A549 treated with DMSO at 1 μM for 4 hours (cell line): ENCODE results near the gene HIRIP3. TPM values are rescaled to one million over a fixed set of nuclear protein-coding genes. Genes with fewer than 3 reads are reported as not detected.

Experiments used
- total RNA-seq: library from RNA; stranded (reverse); fragments of 200-300 nt; extraction: Qiagen RNA extraction; gene quantifications from 5 replicates; pipeline ENCODE4 v1.2.3, GENCODE V29; 2022; ENCODE audit warnings: low read depth

The HIRIP3 gene
- 13.2 to 17.1 TPM (median 14.0 TPM) in 5 replicates for total RNA-seq

DNA sequence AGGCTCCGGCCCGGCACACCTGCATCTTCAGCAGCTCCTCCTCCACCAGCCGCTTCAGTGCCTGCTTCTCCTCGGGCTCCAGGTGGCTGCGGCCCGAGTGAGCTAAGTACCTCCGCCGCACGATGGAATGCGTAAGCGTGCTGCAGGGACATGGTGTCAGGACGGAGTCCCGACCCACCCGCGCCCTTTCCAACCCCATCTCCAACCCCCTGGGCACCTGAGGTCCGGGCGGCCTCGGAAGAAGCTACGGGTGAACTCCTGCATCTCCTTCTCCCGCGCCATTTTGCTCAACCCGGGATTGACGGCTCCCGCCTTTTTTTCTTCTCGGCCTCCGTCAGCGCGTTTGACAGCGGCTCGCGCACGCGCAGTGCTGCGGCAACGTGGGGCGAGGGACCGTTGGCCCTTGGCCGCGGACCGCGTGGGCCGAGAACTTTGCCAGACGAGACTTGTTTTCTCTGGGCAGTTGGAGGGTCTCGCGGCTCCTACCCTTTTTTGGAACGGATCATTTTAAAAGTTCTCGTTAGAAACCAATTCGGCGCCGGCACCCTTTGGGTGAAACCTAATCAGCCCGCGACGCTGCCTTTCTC lies at the start of gene HIRIP3:
TSS of gene HIRIP3 (minus strand) at position 294 of the 587 bp plus-strand sequence. CDS start at position 282, 12 bp downstream.

GRCh38 chr16:30030841-30031413 lies 35.5 kb upstream of the HIRIP3 start, which contains the start of gene TLCD3B:
Gene TLCD3B (minus strand): TSS chr16:30031271. CDS start chr16:30030527, 744 bp downstream.

GRCh38 chr16:30022887-30023286 lies 27.5 kb upstream of the HIRIP3 start, which contains the start of gene C16orf92:
Gene C16orf92 (plus strand): TSS chr16:30023198. CDS start chr16:30023341, 143 bp downstream.

GRCh38 chr16:30010844-30011713 lies 15.7 kb upstream of the HIRIP3 start, which contains the start of gene DOC2A:
Gene DOC2A (minus strand): TSS chr16:30011027. CDS start chr16:30010222, 805 bp downstream.

DNA sequence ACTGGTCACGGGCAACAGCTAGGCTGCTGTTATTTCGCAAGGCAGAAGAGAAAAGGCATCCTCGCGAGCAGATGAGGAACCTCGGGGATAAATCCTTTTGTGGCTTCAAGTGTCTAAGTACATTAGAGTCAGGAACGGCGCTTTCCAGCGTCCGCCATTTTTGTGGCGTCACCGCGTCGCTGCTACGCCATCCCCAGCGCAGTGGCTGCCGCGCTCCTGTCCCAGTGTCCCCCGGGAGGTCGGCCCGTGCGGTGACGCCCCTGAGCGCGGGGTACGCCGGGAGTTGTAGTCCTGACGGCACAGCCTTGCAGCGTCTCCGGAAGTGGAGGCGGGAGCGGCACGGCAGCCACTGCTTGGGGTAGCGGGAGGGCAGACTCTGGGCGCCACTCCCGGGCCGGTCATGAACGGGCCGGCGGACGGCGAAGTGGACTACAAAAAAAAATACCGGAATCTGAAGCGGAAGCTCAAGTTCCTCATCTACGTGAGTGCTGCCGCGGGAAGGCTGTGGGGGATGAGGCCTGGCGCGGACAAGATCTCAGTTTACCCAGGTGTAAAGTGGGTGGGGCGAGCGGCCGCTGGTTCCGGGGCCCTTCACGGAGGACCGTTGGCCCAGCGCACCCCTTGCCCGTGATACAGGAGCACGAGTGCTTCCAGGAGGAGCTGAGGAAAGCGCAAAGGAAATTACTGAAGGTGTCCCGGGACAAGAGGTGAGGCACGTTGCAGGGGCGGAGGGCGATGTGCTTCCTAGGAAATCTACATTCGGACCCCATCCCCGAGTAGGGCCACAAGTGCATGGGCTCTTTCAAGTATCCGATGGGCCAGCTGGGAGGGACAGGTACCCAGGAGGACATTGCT lies 721 bp upstream of the HIRIP3 start, which contains the start of gene INO80E:
TSS of gene INO80E (plus strand) at position 331 of the 855 bp plus-strand sequence. CDS start at position 401, 70 bp downstream.

GRCh38 chr16:29973384-29974246 lies 21.8 kb downstream of the HIRIP3 start, which contains the start of gene TAOK2:
Gene TAOK2 (plus strand): TSS chr16:29973868. CDS start chr16:29977773, 3,905 bp downstream.

DNA sequence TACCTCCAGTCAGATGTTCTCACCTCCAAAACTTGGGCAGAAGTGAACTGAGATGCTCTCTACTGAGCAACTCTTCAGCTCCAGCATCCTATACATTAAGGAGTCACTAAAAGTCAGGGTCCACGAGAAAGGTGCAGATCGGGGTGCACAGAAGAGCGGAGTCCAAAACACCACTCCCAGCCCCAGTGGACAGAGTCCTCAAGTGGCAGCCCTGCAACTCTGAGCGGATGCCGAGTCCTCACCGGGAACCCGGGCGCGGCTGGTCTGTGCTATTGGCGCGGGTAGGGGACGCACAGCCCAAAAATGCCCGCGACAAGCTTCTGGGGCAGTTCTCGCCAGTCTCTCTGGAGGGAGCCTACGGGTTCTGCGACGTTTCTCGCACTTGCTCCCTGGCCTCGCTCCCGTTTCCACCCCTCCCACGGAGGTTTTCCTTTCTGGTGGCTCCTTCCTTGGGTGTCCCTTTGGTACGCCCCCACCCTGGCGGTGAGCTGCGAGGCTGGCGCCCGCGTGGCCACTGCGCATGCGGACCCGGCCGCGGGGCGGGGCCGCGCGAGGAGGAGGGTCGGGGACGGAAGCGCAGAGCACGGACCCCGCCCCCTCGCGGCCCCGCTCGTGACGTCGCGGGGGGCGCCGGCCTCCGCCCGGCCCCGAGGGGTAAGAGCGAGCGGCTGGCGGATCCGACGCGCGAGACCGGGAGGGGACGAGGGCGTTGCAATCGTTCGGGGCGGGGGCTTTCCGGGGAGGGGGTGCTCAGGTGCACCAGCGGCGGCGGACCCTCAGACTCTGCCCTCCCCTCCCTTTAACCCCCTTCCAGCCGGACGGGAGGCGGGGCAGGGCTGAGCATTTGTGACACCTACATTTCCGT lies 33.7 kb downstream of the HIRIP3 start, which contains the start of gene TMEM219:
TSS of gene TMEM219 (plus strand) at position 601 of the 865 bp plus-strand sequence. CDS start 1,065 bp downstream, outside the sequence.

Other genes starting within 250 kb of the HIRIP3 start
- not detected in 5 replicates for gene C16orf54, start 249.6 kb downstream of the HIRIP3 start, total RNA-seq
- not detected in 5 replicates for gene ZG16, start 217.4 kb downstream of the HIRIP3 start, total RNA-seq
- 87.1 to 102 TPM (median 95.2 TPM) in 5 replicates for gene KIF22, start 204.9 kb downstream of the HIRIP3 start, total RNA-seq
- 180 to 210 TPM (median 192 TPM) in 5 replicates for gene MAZ, start 189.1 kb downstream of the HIRIP3 start, total RNA-seq
- 0.30 to 0.43 TPM (median 0.34 TPM) in 5 replicates for gene PRRT2, start 183.4 kb downstream of the HIRIP3 start, total RNA-seq
- 36.8 to 51.9 TPM (median 45.4 TPM) in 5 replicates for gene PAGR1, start 179.5 kb downstream of the HIRIP3 start, total RNA-seq
- gene MVP, start 175.2 kb downstream of the HIRIP3 start, total RNA-seq = 116 to 134 TPM (median 120 TPM) in 5 replicates
- gene CDIPT, start 132.4 kb downstream of the HIRIP3 start, total RNA-seq = 73.6 to 101 TPM (median 98.3 TPM) in 5 replicates
- 20.8 to 24.4 TPM (median 21.7 TPM) in 5 replicates for gene SEZ6L2, start 96.1 kb downstream of the HIRIP3 start, total RNA-seq
- gene ASPHD1, start 95.1 kb downstream of the HIRIP3 start, total RNA-seq = 23.0 to 29.4 TPM (median 26.9 TPM) in 5 replicates
- 15.4 to 21.6 TPM (median 19.2 TPM) in 5 replicates for gene KCTD13, start 69.4 kb downstream of the HIRIP3 start, total RNA-seq
- gene TMEM219, start 33.5 kb downstream of the HIRIP3 start, total RNA-seq = 91.6 to 102 TPM (median 95.7 TPM) in 5 replicates
- gene TAOK2, start 21.7 kb downstream of the HIRIP3 start, total RNA-seq = 31.2 to 38.4 TPM (median 34.6 TPM) in 5 replicates
- gene INO80E, start 624 bp upstream of the HIRIP3 start, total RNA-seq = 99.8 to 115 TPM (median 105 TPM) in 5 replicates
- gene DOC2A, start 15.4 kb upstream of the HIRIP3 start, total RNA-seq = 1.5 to 3.0 TPM (median 2.6 TPM) in 5 replicates
- not detected in 5 replicates for gene C16orf92, start 27.6 kb upstream of the HIRIP3 start, total RNA-seq
- gene TLCD3B, start 35.7 kb upstream of the HIRIP3 start, total RNA-seq = 0.31 to 0.68 TPM (median 0.43 TPM) in 5 replicates
- 1,690 to 2,030 TPM (median 1,847 TPM) in 5 replicates for gene ALDOA, start 70.1 kb upstream of the HIRIP3 start, total RNA-seq
- 123 to 149 TPM (median 135 TPM) in 5 replicates for gene PPP4C, start 80.4 kb upstream of the HIRIP3 start, total RNA-seq
- 0.20 to 0.45 TPM (median 0.25 TPM) in 5 replicates for gene TBX6, start 96.3 kb upstream of the HIRIP3 start, total RNA-seq
- 6.7 to 11.1 TPM (median 8.9 TPM) in 5 replicates for gene YPEL3, start 100.6 kb upstream of the HIRIP3 start, total RNA-seq
- gene GDPD3, start 117.9 kb upstream of the HIRIP3 start, total RNA-seq = 1.5 to 2.8 TPM (median 2.0 TPM) in 5 replicates
- gene MAPK3, start 127.6 kb upstream of the HIRIP3 start, total RNA-seq = 33.7 to 37.8 TPM (median 36.7 TPM) in 5 replicates
- 2.9 to 4.0 TPM (median 3.5 TPM) in 5 replicates for gene CORO1A, start 188.0 kb upstream of the HIRIP3 start, total RNA-seq
- gene BOLA2B, start 198.0 kb upstream of the HIRIP3 start, total RNA-seq = 163 to 214 TPM (median 202 TPM) in 5 replicates
- 6.8 to 22.9 TPM (median 9.4 TPM) in 5 replicates for gene SLX1A, start 198.3 kb upstream of the HIRIP3 start, total RNA-seq
- 5.6 to 13.9 TPM (median 9.3 TPM) in 5 replicates for gene SULT1A3, start 203.6 kb upstream of the HIRIP3 start, total RNA-seq